A673 (cell line): Measurements from ENCODE around the gene ADRA2C.

ENCODE experiments used
- EZH2 ChIP-seq: fragments of 200-600 bp; sonication (generic); IDR thresholded peaks from 2 replicates; pipeline ENCODE4 v1.6.1; 2017; ENCODE audit warnings: borderline replicate concordance, low read depth, mild to moderate bottlenecking, mixed read lengths, antibody characterized with exemption, low read length; ENCODE audit not compliant: poor library complexity, severe bottlenecking
- TF ChIP-seq, protein P1 (sequence below): fragments of 300-800, 200-600 bp; sonication (generic); conservative IDR thresholded peaks from 2 replicates; pipeline ENCODE4 v1.5.1; 2017; ENCODE audit warnings: low read depth, mild to moderate bottlenecking, antibody characterized with exemption, low read length, moderate library complexity, mixed read lengths

GRCh38 chr4:3721186-3721585 is 45.0 kb upstream of the ADRA2C start:
- TF ChIP-seq, protein P1, sequence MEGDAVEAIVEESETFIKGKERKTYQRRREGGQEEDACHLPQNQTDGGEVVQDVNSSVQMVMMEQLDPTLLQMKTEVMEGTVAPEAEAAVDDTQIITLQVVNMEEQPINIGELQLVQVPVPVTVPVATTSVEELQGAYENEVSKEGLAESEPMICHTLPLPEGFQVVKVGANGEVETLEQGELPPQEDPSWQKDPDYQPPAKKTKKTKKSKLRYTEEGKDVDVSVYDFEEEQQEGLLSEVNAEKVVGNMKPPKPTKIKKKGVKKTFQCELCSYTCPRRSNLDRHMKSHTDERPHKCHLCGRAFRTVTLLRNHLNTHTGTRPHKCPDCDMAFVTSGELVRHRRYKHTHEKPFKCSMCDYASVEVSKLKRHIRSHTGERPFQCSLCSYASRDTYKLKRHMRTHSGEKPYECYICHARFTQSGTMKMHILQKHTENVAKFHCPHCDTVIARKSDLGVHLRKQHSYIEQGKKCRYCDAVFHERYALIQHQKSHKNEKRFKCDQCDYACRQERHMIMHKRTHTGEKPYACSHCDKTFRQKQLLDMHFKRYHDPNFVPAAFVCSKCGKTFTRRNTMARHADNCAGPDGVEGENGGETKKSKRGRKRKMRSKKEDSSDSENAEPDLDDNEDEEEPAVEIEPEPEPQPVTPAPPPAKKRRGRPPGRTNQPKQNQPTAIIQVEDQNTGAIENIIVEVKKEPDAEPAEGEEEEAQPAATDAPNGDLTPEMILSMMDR, result no peak
- TF ChIP-seq EZH2, result no peak
